ENCODE measurements around the gene C1QTNF7. TPM values are rescaled to one million over a fixed set of nuclear protein-coding genes. Genes with fewer than 3 reads are reported as not detected.

Gene C1QTNF7
- total RNA-seq, 2 donors from 2014 or later: 6.8 to 9.4 TPM

GRCh38 chr4:15444879-15445547 is 17.2 kb downstream of the C1QTNF7 start:
- DNase-seq (ENCODE audit: low spot score): no peak
- intact Hi-C loops (cut with DNase I): no loop called here

GRCh38 chr4:15451181-15451865 is 23.5 kb downstream of the C1QTNF7 start:
- intact Hi-C loops (cut with DNase I): no loop called here
- no peak for DNase-seq (ENCODE audit: low spot score)

GRCh38 chr4:15451866-15452765 is 24.3 kb downstream of the C1QTNF7 start:
- no peak for DNase-seq (ENCODE audit: low spot score)
- intact Hi-C loops (cut with DNase I): no loop called here

GRCh38 chr4:15455290-15455689 is 27.5 kb downstream of the C1QTNF7 start:
- intact Hi-C loops (cut with DNase I): loop anchor here (5.0 kb wide), 1 partner anchor 223 kb away; no protein-coding TSS in a partner anchor
- DNase-seq (ENCODE audit: low spot score): peak; percentile 83

- intact Hi-C loops (cut with DNase I): loop anchor here (5.0 kb wide), 1 partner anchor 225 kb away; no protein-coding TSS in a partner anchor
- no peak for DNase-seq (ENCODE audit: low spot score)
Observed at GRCh38 chr4:15457406-15458201, 29.8 kb downstream of the C1QTNF7 start.

GRCh38 chr4:15458616-15459015 is 30.8 kb downstream of the C1QTNF7 start:
- no peak for DNase-seq (ENCODE audit: low spot score)
- intact Hi-C loops (cut with DNase I): loop anchor here (5.0 kb wide), 1 partner anchor 226 kb away; no protein-coding TSS in a partner anchor

- no peak for DNase-seq (ENCODE audit: low spot score)
- intact Hi-C loops (cut with DNase I): loop anchor here (5.0 kb wide), 1 partner anchor 227 kb away; no protein-coding TSS in a partner anchor
Observed at GRCh38 chr4:15459706-15460105, 31.9 kb downstream of the C1QTNF7 start.

GRCh38 chr4:15466596-15466995 is 38.8 kb downstream of the C1QTNF7 start:
- no peak for DNase-seq (ENCODE audit: low spot score)
- intact Hi-C loops (cut with DNase I): no loop called here

GRCh38 chr4:15469402-15470127 is 41.7 kb downstream of the C1QTNF7 start, which contains the start of gene CC2D2A:
TSS of gene CC2D2A (plus strand) at chr4:15469882. CDS start at chr4:15475933, 6,051 bp downstream.
- intact Hi-C loops (cut with DNase I): no loop called here

GRCh38 chr4:15470128-15470475 is 42.3 kb downstream of the C1QTNF7 start:
- no peak for DNase-seq (ENCODE audit: low spot score)
- intact Hi-C loops (cut with DNase I): no loop called here

More at GRCh38 chr4:15469402-15470127, 41.7 kb downstream of the C1QTNF7 start, which contains the start of gene CC2D2A:
- no peak for DNase-seq (ENCODE audit: low spot score)

- intact Hi-C loops (cut with DNase I): no loop called here
- no peak for DNase-seq (ENCODE audit: low spot score)
Observed at GRCh38 chr4:15476396-15476795, 48.6 kb downstream of the C1QTNF7 start.

- DNase-seq (ENCODE audit: low spot score): no peak
- intact Hi-C loops (cut with DNase I): loop anchor here in 1 of 2 donors (2.0 kb wide), 1 partner anchor 172 kb away; no protein-coding TSS in a partner anchor
Observed at GRCh38 chr4:15478724-15479088, 50.9 kb downstream of the C1QTNF7 start.

GRCh38 chr4:15479089-15479912 is 51.5 kb downstream of the C1QTNF7 start:
- peak; percentile 81 for DNase-seq (ENCODE audit: low spot score)
- intact Hi-C loops (cut with DNase I): loop anchor here in 1 of 2 donors (2.0 kb wide), 1 partner anchor 172 kb away; no protein-coding TSS in a partner anchor

GRCh38 chr4:15479913-15480185 is 52.0 kb downstream of the C1QTNF7 start:
- intact Hi-C loops (cut with DNase I): loop anchor here in 1 of 2 donors (2.0 kb wide), 1 partner anchor 171 kb away; no protein-coding TSS in a partner anchor
- no peak for DNase-seq (ENCODE audit: low spot score)

GRCh38 chr4:15481961-15482745 is 54.3 kb downstream of the C1QTNF7 start:
- no peak for DNase-seq (ENCODE audit: low spot score)
- intact Hi-C loops (cut with DNase I): no loop called here

GRCh38 chr4:15482842-15483241 is 55.0 kb downstream of the C1QTNF7 start:
- intact Hi-C loops (cut with DNase I): no loop called here
- DNase-seq (ENCODE audit: low spot score): no peak

- intact Hi-C loops (cut with DNase I): no loop called here
- no peak for DNase-seq (ENCODE audit: low spot score)
Observed at GRCh38 chr4:15488136-15488535, 60.3 kb downstream of the C1QTNF7 start.
